GM19395 (cell line): Measurements from ENCODE around the gene PXDN.

Experiments
- ATAC-seq: cut with Tn5 transposase; IDR thresholded peaks from one replicate; pipeline ENCODE4 v1.9.1; 2021; ENCODE audit warnings: mild to moderate bottlenecking, moderate library complexity; ENCODE audit not compliant: unreplicated experiment

The PXDN gene

GRCh38 chr2:1654696-1655374, 89.5 kb downstream of the PXDN start:
- ATAC-seq = no peak

DNA sequence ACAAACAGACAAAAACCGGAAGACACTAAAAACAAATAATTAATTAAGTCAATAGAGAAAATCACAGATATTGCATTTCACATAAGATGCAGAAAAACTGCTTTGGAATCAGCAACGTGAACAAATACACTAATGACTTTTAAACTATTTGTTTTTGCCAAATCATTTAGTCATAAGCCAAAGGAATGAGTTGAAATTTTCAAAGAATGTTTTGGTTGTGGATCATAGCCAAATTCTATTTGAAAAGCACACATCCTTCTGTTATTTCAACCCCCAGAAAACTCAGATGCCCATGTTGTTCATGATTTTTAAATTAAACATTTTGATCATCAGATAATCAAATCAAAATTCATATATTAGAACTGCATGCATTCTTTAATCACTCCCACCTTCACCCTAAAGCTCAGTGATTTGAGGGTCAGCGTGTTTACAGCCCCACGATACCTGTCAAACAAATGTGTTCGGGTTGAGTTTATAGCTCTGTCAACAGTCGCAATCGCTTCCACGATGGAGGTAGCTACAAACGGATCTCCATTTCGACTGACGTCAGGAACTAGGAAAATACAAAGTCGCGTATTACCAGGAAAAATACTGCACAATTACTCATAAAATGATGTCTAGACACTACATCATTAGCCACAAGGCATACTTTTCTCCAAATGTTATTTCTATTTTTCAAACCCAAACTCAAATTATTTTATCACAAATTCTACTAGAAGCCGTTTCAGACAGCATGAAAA, 90.2 kb downstream of the PXDN start:
- no peak for ATAC-seq

DNA sequence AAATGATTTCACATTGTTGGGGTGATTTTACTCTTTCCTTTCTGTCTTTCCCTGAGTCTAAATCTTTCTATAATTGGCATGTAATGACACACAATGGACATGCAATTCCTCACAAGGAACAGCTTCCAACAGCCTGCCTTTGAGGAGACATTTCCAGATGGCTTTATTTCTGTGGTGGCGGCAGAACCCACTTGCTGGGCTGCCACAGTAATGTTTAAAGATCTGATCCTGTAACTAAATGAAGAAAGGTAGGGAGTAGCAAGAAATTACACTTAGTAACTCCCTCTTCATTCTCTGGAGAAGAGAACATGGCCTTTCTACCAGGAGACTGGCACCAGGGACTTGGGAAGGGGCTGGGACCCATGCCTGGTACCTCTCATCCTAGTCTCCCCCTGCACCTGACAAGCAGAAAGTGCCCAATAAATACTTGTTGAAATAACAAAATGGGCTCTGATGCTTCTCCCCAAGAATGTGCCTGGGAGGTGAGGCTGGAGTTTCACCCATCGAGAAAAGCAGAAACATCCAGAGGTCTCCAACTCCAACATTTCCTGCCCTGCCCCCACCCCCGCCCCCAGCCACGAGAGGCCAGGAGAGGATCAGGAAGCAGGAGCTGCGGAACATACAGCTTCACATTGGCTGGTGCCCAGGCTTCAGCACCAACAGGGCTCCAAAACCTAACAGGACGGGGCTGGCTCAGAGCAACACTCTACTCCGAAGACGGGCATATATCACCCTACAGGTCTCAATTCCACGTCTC, 92.1 kb downstream of the PXDN start:
- ATAC-seq = no peak

DNA sequence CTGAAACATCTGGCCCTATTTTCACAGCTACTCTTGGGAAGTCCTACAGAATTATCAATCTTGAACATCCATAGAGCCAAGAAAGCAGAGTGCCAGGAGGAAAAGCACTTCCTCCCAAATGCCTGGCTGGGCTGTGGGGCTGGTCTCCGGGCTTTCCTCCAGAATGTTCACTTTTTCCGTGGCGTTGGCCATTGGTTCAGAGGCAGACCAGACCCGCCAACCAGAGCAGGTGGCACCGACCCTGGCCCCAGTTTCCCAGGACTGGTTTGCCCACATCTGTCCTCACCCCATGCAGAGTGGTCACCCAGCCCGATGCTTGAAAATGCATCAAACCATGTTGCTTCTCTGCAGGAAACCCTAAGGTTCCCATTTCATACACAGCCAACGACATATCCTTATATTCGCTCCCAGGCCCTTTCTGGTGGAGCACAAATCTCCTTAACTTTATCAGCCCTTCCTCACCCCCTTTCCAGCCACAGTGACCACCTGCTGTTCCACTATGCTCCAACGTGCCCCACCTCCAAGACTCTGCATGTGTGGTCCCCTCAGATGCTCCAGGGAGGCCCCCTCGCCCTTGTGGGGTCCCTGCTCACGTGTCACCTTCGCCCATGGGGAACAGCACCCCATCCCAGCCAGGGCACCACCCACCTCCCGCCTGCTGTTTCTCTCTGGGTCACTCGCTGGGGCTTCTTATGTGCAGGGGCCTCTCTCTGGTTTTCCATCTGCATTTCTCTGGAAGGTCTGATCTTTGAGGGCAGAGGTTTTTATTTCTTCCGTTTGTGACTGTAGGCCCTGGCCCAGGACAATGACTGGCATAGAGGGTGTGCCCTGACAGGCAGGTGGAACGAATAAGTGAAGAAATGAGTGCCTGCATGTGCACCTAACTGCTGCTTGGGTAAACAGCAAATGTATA, 92.9 kb downstream of the PXDN start:
- no peak for ATAC-seq

DNA sequence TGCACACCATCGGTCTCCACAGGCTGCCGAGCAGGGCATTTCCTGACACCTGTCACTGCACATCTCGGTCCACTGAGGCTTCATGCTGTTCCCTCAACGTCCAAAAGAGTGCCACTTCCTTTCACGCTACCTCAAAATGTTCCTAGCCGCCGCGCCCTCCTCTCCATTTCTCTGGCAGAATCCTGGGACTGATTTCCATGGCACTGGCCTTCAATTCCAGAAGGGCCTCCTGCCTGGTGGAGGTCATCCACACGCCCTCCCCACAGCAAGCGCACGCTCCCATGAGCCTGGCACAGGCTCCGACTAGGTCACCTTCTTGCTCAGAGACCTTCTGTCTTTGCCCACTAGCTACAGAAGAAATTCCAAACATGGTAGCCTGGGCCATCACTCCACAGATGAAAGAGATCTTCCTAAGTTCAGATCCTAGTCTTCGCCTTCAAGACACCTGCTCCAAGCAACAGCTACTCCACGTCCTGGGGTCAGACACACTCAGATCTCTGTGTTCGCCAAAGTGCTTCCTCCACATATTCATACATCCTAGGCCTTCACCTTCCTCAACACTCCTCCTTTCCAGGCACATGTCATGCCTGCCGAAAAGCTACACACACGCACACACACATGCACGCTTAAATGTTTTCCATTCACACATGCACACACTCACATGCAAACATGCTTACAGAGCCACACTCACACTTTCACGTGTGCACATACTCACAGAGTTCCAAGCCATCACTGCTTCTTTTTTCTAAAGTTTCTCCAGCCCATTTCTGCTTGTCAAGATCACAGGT, 94.0 kb downstream of the PXDN start:
- no peak for ATAC-seq

- ATAC-seq = no peak
These were observed 94.9 kb downstream of the PXDN start for GRCh38 chr2:1649103-1650084.

- no peak for ATAC-seq
These were observed 95.8 kb downstream of the PXDN start for GRCh38 chr2:1648241-1649102.

DNA sequence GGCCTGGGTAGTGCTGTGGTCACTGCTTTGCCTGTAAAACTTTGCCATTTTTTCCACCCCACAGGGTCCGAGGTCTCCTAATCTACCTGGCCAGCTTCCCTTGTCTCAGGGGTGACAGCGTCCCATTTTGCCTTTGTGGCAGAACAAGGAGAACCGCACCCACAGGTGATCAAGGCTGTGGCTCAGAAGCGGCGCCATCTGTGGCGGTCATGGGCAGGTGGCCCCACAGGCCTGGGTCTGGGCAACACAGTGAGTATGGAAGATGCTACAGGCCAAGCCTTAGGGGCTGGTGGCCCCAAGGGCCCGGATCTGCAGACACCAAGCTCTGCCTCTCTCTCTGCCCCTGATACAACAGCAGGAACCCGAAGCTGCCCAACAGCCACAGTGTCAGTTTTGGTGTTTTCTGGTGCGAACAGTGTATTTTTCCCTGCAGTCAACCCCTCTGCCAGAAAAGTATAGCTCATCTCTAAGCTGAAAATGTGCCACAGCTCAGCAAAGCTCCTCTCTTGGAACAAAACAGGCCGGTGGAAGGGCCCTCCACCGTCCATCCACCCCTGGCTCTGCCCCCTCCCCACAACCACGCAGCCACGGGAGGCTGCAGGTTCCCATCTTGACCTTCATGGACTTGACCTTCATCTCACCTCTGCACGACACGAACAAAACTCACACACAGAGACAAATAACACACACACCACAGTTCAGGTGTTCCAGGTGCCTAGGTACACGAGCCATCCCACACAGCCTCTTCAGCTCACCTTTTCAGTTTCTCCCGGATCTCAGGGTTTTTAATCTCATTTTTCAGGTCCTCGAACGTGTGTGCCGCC, 96.7 kb downstream of the PXDN start:
- ATAC-seq = no peak

GRCh38 chr2:1645761-1646476, 98.4 kb downstream of the PXDN start:
- no peak for ATAC-seq

GRCh38 chr2:1644427-1644826, 99.9 kb downstream of the PXDN start:
- no peak for ATAC-seq

- no peak for ATAC-seq
These were observed 101.2 kb downstream of the PXDN start for GRCh38 chr2:1642993-1643619.

DNA sequence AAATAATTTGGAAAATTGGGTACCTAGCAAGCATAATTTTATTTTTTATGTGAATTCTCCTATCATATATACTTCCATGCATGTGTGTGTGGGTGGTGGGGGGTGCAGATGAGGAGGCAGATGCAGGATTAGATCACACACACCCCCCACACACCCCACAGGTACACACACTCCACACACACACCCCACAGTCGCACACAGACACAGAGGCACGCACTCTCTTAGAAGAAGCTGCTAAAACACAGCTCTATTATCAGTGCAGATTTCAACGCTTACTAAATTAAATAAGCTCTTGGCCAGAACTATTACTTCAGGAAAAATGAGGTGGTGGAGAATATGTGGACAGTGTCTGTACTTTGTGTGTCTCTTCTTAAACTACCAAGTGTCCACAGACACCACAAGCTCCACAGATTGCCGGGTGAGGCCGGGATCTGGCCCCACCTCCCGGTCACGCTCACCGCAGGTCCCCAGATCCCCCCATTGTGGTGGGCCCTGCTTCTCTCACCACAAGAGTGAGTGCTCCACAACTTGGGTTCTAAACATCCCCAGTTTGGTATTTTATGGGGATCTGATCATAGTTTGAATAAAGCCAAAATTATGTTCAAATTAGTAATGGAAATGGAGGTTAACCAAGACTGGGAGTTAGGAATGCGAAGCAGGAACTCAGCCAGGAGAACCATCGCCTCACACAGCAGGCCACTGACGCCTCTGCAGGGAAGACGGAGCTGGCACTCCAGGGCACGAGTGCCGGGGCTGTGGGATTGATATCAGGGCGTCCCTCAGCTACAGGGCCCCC, 102.1 kb downstream of the PXDN start:
- no peak for ATAC-seq

GRCh38 chr2:1641523-1641922, 102.8 kb downstream of the PXDN start:
- no peak for ATAC-seq

- no peak for ATAC-seq
These were observed 103.8 kb downstream of the PXDN start for GRCh38 chr2:1640301-1641135.
